Activated T-helper 1 cell treated with anti-CD3 and anti-CD28 coated beads, Interleukin-12 subunit alpha, Interleukin-12 subunit beta, Interleukin-2, Interleukin-4 antibody, amounts not matched to agents 30 ng/mL and 10 ng/mL and 1 ng/mL, durations not matched to agents 14 hours and 24 hours and 36 hours (primary cell): ENCODE data around the gene CCDC177. TPM values are rescaled to one million over a fixed set of nuclear protein-coding genes. Genes with fewer than 3 reads are reported as not detected.

Experiments used
- DNase-seq: peaks from one replicate; pipeline ENCODE4 v3.0.0; 2021; ENCODE audit warnings: low spot score
- H3K27ac Mint-ChIP-seq: one replicate; pipeline ENCODE4 v1.8.0; 2021; ENCODE audit warnings: mild to moderate bottlenecking, mixed read lengths
- H3K27me3 Mint-ChIP-seq: one replicate; pipeline ENCODE4 v1.8.0; 2022; ENCODE audit warnings: mild to moderate bottlenecking, moderate library complexity, mixed read lengths; ENCODE audit not compliant: insufficient read depth
- H3K36me3 Mint-ChIP-seq: one replicate; pipeline ENCODE4 v1.8.0; 2021; ENCODE audit warnings: low read depth, mixed read lengths
- H3K4me1 Mint-ChIP-seq: one replicate; pipeline ENCODE4 v1.8.0; 2021; ENCODE audit warnings: low read depth, mixed read lengths
- H3K4me3 Mint-ChIP-seq: one replicate; pipeline ENCODE4 v1.8.0; 2021; ENCODE audit warnings: mild to moderate bottlenecking, moderate library complexity, mixed read lengths
- H3K9me3 Mint-ChIP-seq: one replicate; pipeline ENCODE4 v1.8.0; 2021; ENCODE audit warnings: mixed read lengths
- intact Hi-C: fragments of 100-400 bp; cut with micrococcal nuclease; formaldehyde crosslinking; loops from one replicate; pipeline ENCODE4 v1.15.1; 2024
- total RNA-seq: library from RNA; stranded (reverse); gene quantifications from 2 replicates; pipeline ENCODE4 v1.2.3, GENCODE V29; 2022

CCDC177 gene
- total RNA-seq, 1 donor from 2014 or later: 0.08 TPM

GRCh38 chr14:69529563-69529962, 45.1 kb downstream of the CCDC177 start:
- DNase-seq: no peak
- Mint-ChIP-seq H3K27me3 (peaks cover 12% of the 10 kb centered on the region), H3K4me1 (no peaks in the 10 kb centered on the region), H3K27ac (no peak overlapping the region), H3K36me3 (no peaks in the 10 kb centered on the region), H3K4me3 (no peak overlapping the region), H3K9me3 (no peaks in the 10 kb centered on the region)
- intact Hi-C loops: no loop called here

- Mint-ChIP-seq H3K27me3 (peaks cover 11% of the 10 kb centered on the region), H3K36me3 (no peaks in the 10 kb centered on the region), H3K27ac (no peak overlapping the region), H3K9me3 (no peaks in the 10 kb centered on the region), H3K4me3 (no peak overlapping the region), H3K4me1 (no peaks in the 10 kb centered on the region)
- intact Hi-C loops: no loop called here
- no peak for DNase-seq
Observed at GRCh38 chr14:69528930-69529329, 45.7 kb downstream of the CCDC177 start.

- H3K4me1 Mint-ChIP-seq: no peaks in the 10 kb centered on the region
- intact Hi-C loops: no loop called here
- H3K36me3 Mint-ChIP-seq: no peaks in the 10 kb centered on the region
- no peak overlapping the region for H3K27ac Mint-ChIP-seq
- DNase-seq: no peak
- H3K9me3 Mint-ChIP-seq: no peaks in the 10 kb centered on the region
- H3K27me3 Mint-ChIP-seq: peaks cover 6% of the 10 kb centered on the region
- no peak overlapping the region for H3K4me3 Mint-ChIP-seq
Observed at GRCh38 chr14:69528143-69528542, 46.5 kb downstream of the CCDC177 start.

GRCh38 chr14:69527635-69528034, 47.0 kb downstream of the CCDC177 start:
- Mint-ChIP-seq H3K27ac (no peak overlapping the region), H3K4me1 (no peaks in the 10 kb centered on the region), H3K9me3 (no peaks in the 10 kb centered on the region), H3K27me3 (peaks cover 6% of the 10 kb centered on the region), H3K4me3 (no peak overlapping the region), H3K36me3 (no peaks in the 10 kb centered on the region)
- intact Hi-C loops: no loop called here
- no peak for DNase-seq

- Mint-ChIP-seq H3K36me3 (no peaks in the 10 kb centered on the region), H3K4me1 (no peaks in the 10 kb centered on the region), H3K27me3 (peaks cover 2% of the 10 kb centered on the region), H3K27ac (no peak overlapping the region), H3K4me3 (no peak overlapping the region), H3K9me3 (no peaks in the 10 kb centered on the region)
- intact Hi-C loops: no loop called here
- DNase-seq: no peak
Observed at GRCh38 chr14:69525896-69526295, 48.8 kb downstream of the CCDC177 start.

GRCh38 chr14:69522026-69522425, 52.6 kb downstream of the CCDC177 start:
- H3K4me1 Mint-ChIP-seq: no peaks in the 10 kb centered on the region
- H3K36me3 Mint-ChIP-seq: no peaks in the 10 kb centered on the region
- intact Hi-C loops: no loop called here
- no peak overlapping the region for H3K27ac Mint-ChIP-seq
- no peaks in the 10 kb centered on the region for H3K9me3 Mint-ChIP-seq
- DNase-seq: no peak
- no peaks in the 10 kb centered on the region for H3K27me3 Mint-ChIP-seq
- no peak overlapping the region for H3K4me3 Mint-ChIP-seq

Other genes with a start within 250 kb of the CCDC177 start
- 400 and 421 TPM in 2 replicates for gene ERH, start 176.6 kb downstream of the CCDC177 start, total RNA-seq
- 51.6 and 53.7 TPM in 2 replicates for gene SLC39A9, start 176.2 kb downstream of the CCDC177 start, total RNA-seq
- gene PLEKHD1, start 90.1 kb downstream of the CCDC177 start, total RNA-seq: 0.07 TPM in 1 of 2 replicates, not detected in the other
- 91.3 and 94.3 TPM in 2 replicates for gene SUSD6, start 36.7 kb upstream of the CCDC177 start, total RNA-seq
- gene SRSF5, start 192.3 kb upstream of the CCDC177 start, total RNA-seq: 304 and 311 TPM in 2 replicates
- gene SLC10A1, start 222.4 kb upstream of the CCDC177 start, total RNA-seq: not detected in 2 replicates